HCT116 (cell line): Measurements from ENCODE around the gene LAGE3. TPM values are rescaled to one million over a fixed set of nuclear protein-coding genes. Genes with fewer than 3 reads are reported as not detected.

Experiments used
- ATAC-seq: fragments of 200-7000 bp; cut with Tn5 transposase; 2 replicates; pipeline ENCODE4 v1.9.1; 2020; ENCODE audit warnings: mild to moderate bottlenecking, moderate library complexity
- BruUV-seq: library from RNA; stranded (reverse); fragments of 400-500 nt; replicated peaks from 2 replicates; lab custom pipeline; 2021; lab: Mats Ljungman, UMichigan
- CTCF ChIA-PET: fragments of 300-600 bp; sonication (Branson Sonifier 250); formaldehyde crosslinking; loops from one replicate; lab custom pipeline; 2021; ENCODE audit warnings: antibody characterized with exemption; lab: Charles Lee
- POLR2A ChIA-PET: fragments of 300-600, 350-600 bp; sonication (Branson Sonifier 250); formaldehyde crosslinking; loops from one replicate; lab custom pipeline; 2021; ENCODE audit warnings: antibody characterized with exemption; lab: Charles Lee
- RAD21 ChIA-PET, 2 experiments: fragments of 300-600 bp; sonication (Branson Sonifier 250); formaldehyde crosslinking; loops; one replicate each; lab custom pipeline; 2023; ENCODE audit warnings: low total read pairs in 2 of 2; ENCODE audit not compliant: uncharacterized antibody in 2 of 2, unreplicated experiment in 2 of 2, low non-redundant PET in 1 of 2; lab: Charles Lee
- DNase-seq: peaks from one replicate; pipeline ENCODE4 v3.0.0-alpha.2; 2010; ENCODE audit warnings: low read depth, low spot score
- H2AFZ ChIP-seq: fragments of 200-600 bp; shearing (Covaris generic), sonication (generic); 2 replicates; pipeline ENCODE4 v1.6.1; 2017; ENCODE audit warnings: low read depth, mixed run types, mixed read lengths, antibody characterized with exemption, low read length; ENCODE audit not compliant: poor library complexity, severe bottlenecking
- H3K27ac ChIP-seq: 2 replicates; pipeline ENCODE4 v1.5.1; 2012; ENCODE audit warnings: low read depth, low read length
- H3K27me3 ChIP-seq: fragments of 200-600 bp; sonication (generic); 2 replicates; pipeline ENCODE4 v1.6.1; 2016; ENCODE audit warnings: mixed run types, low read length, mixed read lengths; ENCODE audit not compliant: insufficient read depth
- H3K36me3 ChIP-seq, 2 experiments: fragments of 200-500 bp in 1 of 2; fragments of 200-600 bp in 1 of 2; sonication (Bioruptor generic) in 1 of 2; sonication (generic) in 1 of 2; 2 replicates each; pipeline versions ENCODE4 v1.5.1 to v1.6.1; 2014 to 2016; ENCODE audit warnings: low read length in 2 of 2, inconsistent platforms in 1 of 2, mixed read lengths in 1 of 2, mixed run types in 1 of 2; ENCODE audit not compliant: insufficient read depth in 2 of 2, control insufficient read depth in 1 of 2
- H3K4me1 ChIP-seq, 2 experiments: fragments of 200-600 bp in 1 of 2; sonication (generic) in 1 of 2; 2 replicates each; pipeline versions ENCODE4 v1.5.1 to v1.6.1; 2012 to 2017; ENCODE audit warnings: low read length in 2 of 2, inconsistent platforms in 1 of 2, mild to moderate bottlenecking in 1 of 2, mixed read lengths in 1 of 2, mixed run types in 1 of 2, moderate library complexity in 1 of 2; ENCODE audit not compliant: insufficient read depth in 2 of 2, control insufficient read depth in 1 of 2
- H3K4me2 ChIP-seq: fragments of 200-600 bp; sonication (generic); 2 replicates; pipeline ENCODE4 v1.6.1; 2017; ENCODE audit warnings: mixed run types, low read length, mixed read lengths
- H3K4me3 ChIP-seq, 2 experiments: fragments of 200-600 bp in 1 of 2; sonication (generic) in 1 of 2; replicated peaks in 1 of 2; 2 replicates each; pipeline ENCODE4 v1.5.1; 2011 to 2016; ENCODE audit warnings: low read length in 2 of 2, control low read depth in 1 of 2, low read depth in 1 of 2, mild to moderate bottlenecking in 1 of 2, mixed read lengths in 1 of 2, mixed run types in 1 of 2
- H3K79me2 ChIP-seq: fragments of 200-600 bp; sonication (generic); 2 replicates; pipeline ENCODE4 v1.6.1; 2017; ENCODE audit warnings: mild to moderate bottlenecking, mixed run types, low read length, moderate library complexity, mixed read lengths; ENCODE audit not compliant: insufficient read depth
- H3K9ac ChIP-seq: fragments of 200-600 bp; sonication (generic); 2 replicates; pipeline ENCODE4 v1.6.1; 2016; ENCODE audit warnings: low read length, mixed read lengths
- H3K9me2 ChIP-seq: fragments of 200-600 bp; sonication (generic), shearing (Covaris generic); 2 replicates; pipeline ENCODE4 v1.6.1; 2017; ENCODE audit warnings: mixed run types, mild to moderate bottlenecking, moderate library complexity; ENCODE audit not compliant: insufficient read depth
- H3K9me3 ChIP-seq, 2 experiments: fragments of 200-500 bp in 1 of 2; fragments of 200-600 bp in 1 of 2; sonication (Bioruptor generic) in 1 of 2; sonication (generic) in 1 of 2; 2 replicates each; pipeline ENCODE4 v1.6.1; 2014 to 2017; ENCODE audit warnings: low read length in 2 of 2, mixed read lengths in 2 of 2, inconsistent platforms in 1 of 2, low read depth in 1 of 2, mild to moderate bottlenecking in 1 of 2, mixed run types in 1 of 2, moderate library complexity in 1 of 2; ENCODE audit not compliant: control insufficient read depth in 1 of 2, insufficient read depth in 1 of 2
- H4K20me1 ChIP-seq: fragments of 200-600 bp; sonication (generic), shearing (Covaris generic); 2 replicates; pipeline ENCODE4 v1.6.1; 2017; ENCODE audit warnings: mixed run types, mild to moderate bottlenecking, moderate library complexity; ENCODE audit not compliant: insufficient read depth
- POLR2AphosphoS5 ChIP-seq: IDR thresholded peaks from 2 replicates; pipeline ENCODE4 v1.6.1; 2011; ENCODE audit warnings: mild to moderate bottlenecking, low read depth, low read length, moderate library complexity
- YY1 ChIP-seq: IDR thresholded peaks from 2 replicates; pipeline ENCODE4 v1.6.1; 2011; ENCODE audit warnings: low read length, low read depth, moderate library complexity, mild to moderate bottlenecking; ENCODE audit not compliant: insufficient replicate concordance; ENCODE audit errors: extremely low read depth
- ZFX ChIP-seq: fragments of 450-650 bp; IDR thresholded peaks from 2 replicates; pipeline ENCODE4 v1.6.1; 2017
- ZNF274 ChIP-seq: fragments of 200-500 bp; sonication (Bioruptor generic); IDR thresholded peaks from 2 replicates; pipeline ENCODE4 v1.6.1; 2014; ENCODE audit warnings: mild to moderate bottlenecking, low read depth, low read length, inconsistent platforms
- intact Hi-C: fragments of 100-400 bp; cut with micrococcal nuclease; formaldehyde crosslinking; loops from 2 replicates; pipeline ENCODE4 v1.10.0; 2022
- microRNA-seq: library from miRNA; unstranded; fragments of <30 nt; microRNA quantifications from one replicate; pipeline ENCODE4, GENCODE V29; 2016; ENCODE audit warnings: borderline number of aligned reads
- total RNA-seq: library from RNA; stranded (reverse); gene quantifications from one replicate; pipeline ENCODE4 v1.2.1, GENCODE V29; 2021; ENCODE audit not compliant: unreplicated experiment

Gene LAGE3
- total RNA-seq, 1 experiment from 2014 or later, result 42.8 TPM

DNA sequence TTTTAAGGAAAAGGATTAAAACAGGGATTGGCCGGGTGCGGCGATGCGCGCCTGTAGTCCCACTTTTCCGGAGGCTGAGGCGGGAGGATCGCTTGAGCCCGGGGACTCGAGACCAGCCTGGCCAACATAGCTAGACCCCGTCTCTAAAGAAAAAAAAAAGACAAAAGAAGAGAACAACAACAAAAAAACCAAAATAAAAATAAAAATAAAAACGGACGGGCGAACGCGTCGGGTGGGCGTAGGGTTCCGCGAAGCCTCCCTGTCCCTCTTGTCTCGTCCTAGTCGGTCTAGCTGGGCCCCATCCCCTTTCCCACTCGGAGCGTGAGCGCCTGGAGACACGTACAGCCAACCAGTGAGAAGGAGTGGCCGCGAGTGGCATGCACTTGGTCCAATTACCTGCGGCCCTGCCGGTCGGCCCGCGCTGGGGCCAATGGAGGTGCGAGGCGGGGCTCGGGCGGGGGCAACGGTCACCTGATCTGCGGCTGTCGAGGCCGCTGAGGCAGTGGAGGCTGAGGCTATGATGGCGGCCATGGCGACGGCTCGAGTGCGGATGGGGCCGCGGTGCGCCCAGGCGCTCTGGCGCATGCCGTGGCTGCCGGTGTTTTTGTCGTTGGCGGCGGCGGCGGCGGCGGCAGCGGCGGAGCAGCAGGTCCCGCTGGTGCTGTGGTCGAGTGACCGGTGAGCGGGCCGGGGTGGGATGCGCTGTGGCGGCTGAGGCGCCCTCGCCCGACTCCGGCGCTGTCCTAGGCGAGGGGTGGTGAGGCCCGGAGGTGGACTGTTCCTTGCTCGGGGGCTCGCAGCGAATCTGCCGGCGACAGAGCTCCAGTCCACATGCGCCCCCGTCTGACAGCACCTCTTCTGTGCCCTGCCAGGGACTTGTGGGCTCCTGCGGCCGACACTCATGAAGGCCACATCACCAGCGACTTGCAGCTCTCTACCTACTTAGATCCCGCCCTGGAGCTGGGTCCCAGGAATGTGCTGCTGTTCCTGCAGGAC, 50.6 kb downstream of the LAGE3 start, which contains the start of gene ATP6AP1:
Gene ATP6AP1 (plus strand): TSS at position 502 of the 996 bp plus-strand sequence. CDS start 16 bp downstream, at position 518.
- intact Hi-C loops, result no loop called here
- Histone ChIP-seq H3K4me2 (peak within 1 kb of the TSS; percentile 87), H4K20me1 (no peaks in the 10 kb centered on the region), H3K4me3 (peak within 1 kb of the TSS; percentile 54 to 69), H3K9me2 (no peaks in the 10 kb centered on the region), H3K36me3 (no peaks in the 10 kb centered on the region), H3K79me2 (peaks cover 7% of the 10 kb centered on the region; the same call in 1 of the 2 replicates), H3K27me3 (no peaks in the 10 kb centered on the region), H3K4me1 (peaks cover 0 to 22% of the 10 kb centered on the region in 2 experiments; a peak in 2 of 4 replicates), H3K9me3 (no peaks in the 10 kb centered on the region), H3K9ac (peak within 1 kb of the TSS; percentile 61), H3K27ac (peak within 1 kb of the TSS; percentile 71), H2AFZ (no peak within 1 kb of the TSS)
- RAD21 ChIA-PET, result interaction anchor here in 1 of 2 experiments (1.3 kb wide), 1 partner anchor 18 kb away, joined by 5 read pairs; no protein-coding TSS in a partner anchor
- CTCF ChIA-PET, result interaction anchor here (0.7 kb wide), 1 partner anchor 55 kb away, joined by 3 read pairs; no protein-coding TSS in a partner anchor
- peak; percentile 67 for TF ChIP-seq POLR2AphosphoS5
- TF ChIP-seq ZFX, result peak; percentile 62; the same call in 1 of the 2 replicates
- no peak for TF ChIP-seq ZNF274
- TF ChIP-seq YY1, result peak; percentile 87
- DNase-seq, result peak; percentile 75
- no TSS peak for BruUV-seq
- peak; percentile 98 for ATAC-seq
- POLR2A ChIA-PET, result no interaction called here

Small RNA genes lying within 50 kb of the gene (microRNA-seq; reads per million reads assigned to microRNA genes)
- not detected for gene MIR6858

Other genes starting within 250 kb of the LAGE3 start
- not detected for gene OPN1MW3, start 221.7 kb downstream of the LAGE3 start, total RNA-seq
- not detected for gene TEX28, start 184.2 kb downstream of the LAGE3 start, total RNA-seq
- gene TKTL1, start 183.5 kb downstream of the LAGE3 start, total RNA-seq, result 0.34 TPM
- gene FLNA, start 104.6 kb downstream of the LAGE3 start, total RNA-seq, result 546 TPM
- gene EMD, start 100.0 kb downstream of the LAGE3 start, total RNA-seq, result 102 TPM
- 3,069 TPM for gene RPL10, start 80.9 kb downstream of the LAGE3 start, total RNA-seq
- gene DNASE1L1, start 70.0 kb downstream of the LAGE3 start, total RNA-seq, result 16.5 TPM
- gene TAFAZZIN, start 67.7 kb downstream of the LAGE3 start, total RNA-seq, result 28.0 TPM
- gene ATP6AP1, start 50.6 kb downstream of the LAGE3 start, total RNA-seq, result 53.4 TPM
- 122 TPM for gene GDI1, start 42.1 kb downstream of the LAGE3 start, total RNA-seq
- 46.5 TPM for gene FAM50A, start 35.1 kb downstream of the LAGE3 start, total RNA-seq
- 89.3 TPM for gene PLXNA3, start 21.0 kb downstream of the LAGE3 start, total RNA-seq
- gene UBL4A, start 7.3 kb upstream of the LAGE3 start, total RNA-seq, result 37.4 TPM
- 16.2 TPM for gene SLC10A3, start 11.3 kb upstream of the LAGE3 start, total RNA-seq
- 15.6 TPM for gene FAM3A, start 37.0 kb upstream of the LAGE3 start, total RNA-seq
- gene G6PD, start 67.6 kb upstream of the LAGE3 start, total RNA-seq, result 109 TPM
- 24.0 TPM for gene IKBKG, start 68.3 kb upstream of the LAGE3 start, total RNA-seq
- not detected for gene CTAG1A, start 105.9 kb upstream of the LAGE3 start, total RNA-seq
- gene CTAG1B, start 140.0 kb upstream of the LAGE3 start, total RNA-seq, result not detected
- gene CTAG2, start 174.3 kb upstream of the LAGE3 start, total RNA-seq, result not detected